HepG2 (cell line): ENCODE data around the gene SLC29A2. TPM values are rescaled to one million over a fixed set of nuclear protein-coding genes. Genes with fewer than 3 reads are reported as not detected.

ENCODE experiments used
- ATRX ChIP-seq: sonication (generic); formaldehyde crosslinking; IDR thresholded peaks from 2 replicates; pipeline ENCODE4 v1.4.0; 2020; ENCODE audit warnings: missing genetic modification reagents, borderline replicate concordance
- HDAC1 ChIP-seq: sonication (generic); formaldehyde crosslinking; IDR thresholded peaks from 2 replicates; pipeline ENCODE4 v1.5.1; 2020; ENCODE audit warnings: mild to moderate bottlenecking, missing genetic modification reagents
- HHEX ChIP-seq: IDR thresholded peaks from 2 replicates; pipeline ENCODE4 v1.6.1; 2016; ENCODE audit warnings: control low read depth
- HNRNPL ChIP-seq: fragments of 200-400 bp; formaldehyde crosslinking; IDR thresholded peaks from 2 replicates; pipeline ENCODE4 v1.6.1; 2017; ENCODE audit warnings: mild to moderate bottlenecking, low read depth, low read length
- KDM3A ChIP-seq: IDR thresholded peaks from 2 replicates; pipeline ENCODE4 v1.6.1; 2018; ENCODE audit warnings: low read depth, missing compliant biosample characterization
- MAF1 ChIP-seq: sonication (generic); formaldehyde crosslinking; IDR thresholded peaks from 2 replicates; pipeline ENCODE4 v1.5.0; 2020; ENCODE audit warnings: missing genetic modification reagents, borderline replicate concordance
- RXRB ChIP-seq: IDR thresholded peaks from 2 replicates; pipeline ENCODE4 v1.6.1; 2016; ENCODE audit warnings: borderline replicate concordance, missing genetic modification reagents, missing compliant biosample characterization
- STAT5B ChIP-seq: sonication (generic); formaldehyde crosslinking; IDR thresholded peaks from 2 replicates; pipeline ENCODE4 v1.4.0; 2020; ENCODE audit warnings: missing genetic modification reagents
- TEAD2 ChIP-seq: sonication (generic); formaldehyde crosslinking; IDR thresholded peaks from 2 replicates; pipeline ENCODE4 v1.9.0; 2021; ENCODE audit warnings: missing genetic modification reagents
- ZFP37 ChIP-seq: sonication (generic); formaldehyde crosslinking; IDR thresholded peaks from 2 replicates; pipeline ENCODE4 v1.4.0; 2020; ENCODE audit warnings: missing genetic modification reagents, borderline replicate concordance
- ZNF205 ChIP-seq: IDR thresholded peaks from 2 replicates; pipeline ENCODE4 v1.6.1; 2018; ENCODE audit warnings: missing biosample characterization, missing genetic modification reagents
- ZNF274 ChIP-seq: sonication (generic); formaldehyde crosslinking; IDR thresholded peaks from 2 replicates; pipeline ENCODE4 v1.5.1; 2020; ENCODE audit warnings: mild to moderate bottlenecking, missing genetic modification reagents
- ZNF598 ChIP-seq: sonication (generic); formaldehyde crosslinking; IDR thresholded peaks from 2 replicates; pipeline ENCODE4 v1.5.1; 2020; ENCODE audit warnings: mild to moderate bottlenecking, missing genetic modification reagents, borderline replicate concordance
- ZNF891 ChIP-seq: sonication (generic); formaldehyde crosslinking; IDR thresholded peaks from 2 replicates; pipeline ENCODE4 v1.5.0; 2020; ENCODE audit warnings: mild to moderate bottlenecking, missing genetic modification reagents
- polyA plus RNA-seq, 8 experiments: library from polyadenylated mRNA; depleted of rRNA in 3 of 8; stranded (reverse) in 7 of 8; unstranded in 1 of 8; fragments of >200 nt; fragmentation: Illumina TruSeq in 4 of 8; extraction: Trizol in 4 of 8; gene quantifications; 2 replicates each; pipeline versions ENCODE4 v1.2.1 to v1.2.3, GENCODE V29; 2011 to 2016; ENCODE audit warnings: low read depth in 4 of 8, missing spikeins in 1 of 8, mixed read lengths in 1 of 8; ENCODE audit not compliant: insufficient read depth in 1 of 8
- total RNA-seq, 5 experiments: library from RNA; depleted of rRNA; stranded (reverse); fragments of >200 nt; fragmentation: Illumina TruSeq; extraction: Trizol; gene quantifications; 2 replicates each; pipeline ENCODE4 v1.2.3, GENCODE V29; 2016; ENCODE audit warnings: low read depth in 1 of 5
- TF ChIP-seq, protein P1 (sequence below): sonication (generic); formaldehyde crosslinking; IDR thresholded peaks from 2 replicates; pipeline ENCODE4 v1.9.0; 2021; ENCODE audit warnings: missing genetic modification reagents, borderline replicate concordance
- TF ChIP-seq, protein P2 (sequence below): sonication (generic); formaldehyde crosslinking; IDR thresholded peaks from 2 replicates; pipeline ENCODE4 v1.4.0; 2020; ENCODE audit warnings: mild to moderate bottlenecking, missing genetic modification reagents
- TF ChIP-seq, protein P3 (sequence below), 2 experiments: sonication (generic) in 1 of 2; formaldehyde crosslinking in 1 of 2; IDR thresholded peaks; 2 replicates each; pipeline versions ENCODE4 v1.4.0 to v1.6.1; 2016 to 2020; ENCODE audit warnings: borderline replicate concordance in 1 of 2, low read depth in 1 of 2, mild to moderate bottlenecking in 1 of 2, missing genetic modification reagents in 1 of 2
- TF ChIP-seq, protein P4 (sequence below): sonication (generic); formaldehyde crosslinking; IDR thresholded peaks from 2 replicates; pipeline ENCODE4 v1.4.0; 2020; ENCODE audit warnings: missing genetic modification reagents, borderline replicate concordance
- TF ChIP-seq, protein P5 (sequence below): sonication (generic); formaldehyde crosslinking; conservative IDR thresholded peaks from 2 replicates; pipeline ENCODE4 v1.8.0; 2022; ENCODE audit warnings: mild to moderate bottlenecking, moderate library complexity, missing genetic modification reagents

Gene SLC29A2
- total and polyA plus RNA-seq, 2 of the 13 experiments (the other 11 are each of a cell fraction or from before 2014, with no cell fraction given), result 0.63 to 0.66 TPM

DNA sequence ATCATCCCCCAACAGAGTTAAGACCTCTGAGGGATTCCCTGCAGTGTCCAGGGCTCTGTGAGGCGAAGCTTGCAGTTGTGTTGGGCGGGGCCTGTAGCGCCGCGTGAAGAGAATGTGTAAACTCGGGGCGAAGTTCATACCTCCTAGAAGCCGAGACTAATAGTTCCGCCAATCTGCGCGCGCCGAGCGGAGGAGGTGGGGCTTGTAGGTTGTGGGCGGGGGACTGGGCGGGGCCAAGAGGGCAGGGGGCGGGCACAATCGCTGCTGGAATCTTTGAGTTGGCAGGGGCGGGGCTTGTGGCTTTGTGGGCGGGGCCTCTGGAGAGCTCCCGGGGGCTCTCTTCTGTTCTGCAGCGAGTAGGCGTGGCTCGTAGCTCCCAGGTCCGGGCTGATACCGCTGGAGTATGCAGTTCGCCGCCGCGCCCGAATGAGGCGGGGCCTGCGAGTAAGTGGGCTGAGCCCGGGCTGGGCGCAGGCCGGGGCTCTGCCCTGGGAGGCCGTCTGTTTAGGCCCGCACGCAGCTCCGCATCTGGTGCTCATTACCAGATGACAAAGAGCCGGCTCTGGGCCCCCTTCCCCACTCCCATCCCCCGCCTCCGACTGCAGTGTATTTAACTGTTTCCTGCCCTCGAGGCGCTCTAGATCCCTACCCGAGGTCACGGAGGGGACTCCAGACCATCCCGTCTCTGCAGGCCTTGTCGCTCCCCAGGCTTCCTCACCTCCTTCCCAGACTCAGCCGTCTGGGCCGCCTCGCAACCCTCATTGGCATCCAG is 58.8 kb downstream of the SLC29A2 start (continued):
- TF ChIP-seq, protein P1, sequence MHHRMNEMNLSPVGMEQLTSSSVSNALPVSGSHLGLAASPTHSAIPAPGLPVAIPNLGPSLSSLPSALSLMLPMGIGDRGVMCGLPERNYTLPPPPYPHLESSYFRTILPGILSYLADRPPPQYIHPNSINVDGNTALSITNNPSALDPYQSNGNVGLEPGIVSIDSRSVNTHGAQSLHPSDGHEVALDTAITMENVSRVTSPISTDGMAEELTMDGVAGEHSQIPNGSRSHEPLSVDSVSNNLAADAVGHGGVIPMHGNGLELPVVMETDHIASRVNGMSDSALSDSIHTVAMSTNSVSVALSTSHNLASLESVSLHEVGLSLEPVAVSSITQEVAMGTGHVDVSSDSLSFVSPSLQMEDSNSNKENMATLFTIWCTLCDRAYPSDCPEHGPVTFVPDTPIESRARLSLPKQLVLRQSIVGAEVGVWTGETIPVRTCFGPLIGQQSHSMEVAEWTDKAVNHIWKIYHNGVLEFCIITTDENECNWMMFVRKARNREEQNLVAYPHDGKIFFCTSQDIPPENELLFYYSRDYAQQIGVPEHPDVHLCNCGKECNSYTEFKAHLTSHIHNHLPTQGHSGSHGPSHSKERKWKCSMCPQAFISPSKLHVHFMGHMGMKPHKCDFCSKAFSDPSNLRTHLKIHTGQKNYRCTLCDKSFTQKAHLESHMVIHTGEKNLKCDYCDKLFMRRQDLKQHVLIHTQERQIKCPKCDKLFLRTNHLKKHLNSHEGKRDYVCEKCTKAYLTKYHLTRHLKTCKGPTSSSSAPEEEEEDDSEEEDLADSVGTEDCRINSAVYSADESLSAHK, result no peak
- TF ChIP-seq ZNF598 (CRISPR knock-in tag) (no peak), KDM3A (no peak), ATRX (CRISPR knock-in tag) (no peak), ZFP37 (CRISPR knock-in tag) (no peak), HNRNPL (no peak), ZNF205 (CRISPR knock-in tag) (no peak), ZNF274 (CRISPR knock-in tag) (no peak), HDAC1 (CRISPR knock-in tag) (peak; percentile 9; the same call in 1 of the 2 replicates), ZNF891 (no peak), RXRB (0 out of 2 replicates have a peak, but pooled peaks have one; percentile 7), MAF1 (CRISPR knock-in tag) (no peak), STAT5B (CRISPR knock-in tag) (no peak), TEAD2 (CRISPR knock-in tag) (no peak), HHEX (CRISPR knock-in tag) (no peak)
- TF ChIP-seq, protein P2, sequence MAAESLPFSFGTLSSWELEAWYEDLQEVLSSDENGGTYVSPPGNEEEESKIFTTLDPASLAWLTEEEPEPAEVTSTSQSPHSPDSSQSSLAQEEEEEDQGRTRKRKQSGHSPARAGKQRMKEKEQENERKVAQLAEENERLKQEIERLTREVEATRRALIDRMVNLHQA (CRISPR knock-in tag), result no peak
- TF ChIP-seq, protein P3, sequence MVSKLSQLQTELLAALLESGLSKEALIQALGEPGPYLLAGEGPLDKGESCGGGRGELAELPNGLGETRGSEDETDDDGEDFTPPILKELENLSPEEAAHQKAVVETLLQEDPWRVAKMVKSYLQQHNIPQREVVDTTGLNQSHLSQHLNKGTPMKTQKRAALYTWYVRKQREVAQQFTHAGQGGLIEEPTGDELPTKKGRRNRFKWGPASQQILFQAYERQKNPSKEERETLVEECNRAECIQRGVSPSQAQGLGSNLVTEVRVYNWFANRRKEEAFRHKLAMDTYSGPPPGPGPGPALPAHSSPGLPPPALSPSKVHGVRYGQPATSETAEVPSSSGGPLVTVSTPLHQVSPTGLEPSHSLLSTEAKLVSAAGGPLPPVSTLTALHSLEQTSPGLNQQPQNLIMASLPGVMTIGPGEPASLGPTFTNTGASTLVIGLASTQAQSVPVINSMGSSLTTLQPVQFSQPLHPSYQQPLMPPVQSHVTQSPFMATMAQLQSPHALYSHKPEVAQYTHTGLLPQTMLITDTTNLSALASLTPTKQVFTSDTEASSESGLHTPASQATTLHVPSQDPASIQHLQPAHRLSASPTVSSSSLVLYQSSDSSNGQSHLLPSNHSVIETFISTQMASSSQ (IDR thresholded peaks at IDR 0.05; ENCODE audit: low read depth), result no peak
- TF ChIP-seq, protein P3 (CRISPR knock-in tag; IDR thresholded peaks at IDR 0.05; ENCODE audit: borderline replicate concordance), result peak; percentile 33; the same call in 1 of the 2 replicates
- TF ChIP-seq, protein P4, sequence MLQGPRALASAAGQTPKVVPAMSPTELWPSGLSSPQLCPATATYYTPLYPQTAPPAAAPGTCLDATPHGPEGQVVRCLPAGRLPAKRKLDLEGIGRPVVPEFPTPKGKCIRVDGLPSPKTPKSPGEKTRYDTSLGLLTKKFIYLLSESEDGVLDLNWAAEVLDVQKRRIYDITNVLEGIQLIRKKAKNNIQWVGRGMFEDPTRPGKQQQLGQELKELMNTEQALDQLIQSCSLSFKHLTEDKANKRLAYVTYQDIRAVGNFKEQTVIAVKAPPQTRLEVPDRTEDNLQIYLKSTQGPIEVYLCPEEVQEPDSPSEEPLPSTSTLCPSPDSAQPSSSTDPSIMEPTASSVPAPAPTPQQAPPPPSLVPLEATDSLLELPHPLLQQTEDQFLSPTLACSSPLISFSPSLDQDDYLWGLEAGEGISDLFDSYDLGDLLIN (CRISPR knock-in tag), result no peak
- TF ChIP-seq, protein P5, sequence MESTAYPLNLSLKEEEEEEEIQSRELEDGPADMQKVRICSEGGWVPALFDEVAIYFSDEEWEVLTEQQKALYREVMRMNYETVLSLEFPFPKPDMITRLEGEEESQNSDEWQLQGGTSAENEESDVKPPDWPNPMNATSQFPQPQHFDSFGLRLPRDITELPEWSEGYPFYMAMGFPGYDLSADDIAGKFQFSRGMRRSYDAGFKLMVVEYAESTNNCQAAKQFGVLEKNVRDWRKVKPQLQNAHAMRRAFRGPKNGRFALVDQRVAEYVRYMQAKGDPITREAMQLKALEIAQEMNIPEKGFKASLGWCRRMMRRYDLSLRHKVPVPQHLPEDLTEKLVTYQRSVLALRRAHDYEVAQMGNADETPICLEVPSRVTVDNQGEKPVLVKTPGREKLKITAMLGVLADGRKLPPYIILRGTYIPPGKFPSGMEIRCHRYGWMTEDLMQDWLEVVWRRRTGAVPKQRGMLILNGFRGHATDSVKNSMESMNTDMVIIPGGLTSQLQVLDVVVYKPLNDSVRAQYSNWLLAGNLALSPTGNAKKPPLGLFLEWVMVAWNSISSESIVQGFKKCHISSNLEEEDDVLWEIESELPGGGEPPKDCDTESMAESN (CRISPR knock-in tag), result no peak
